CD14-positive monocyte (primary cell): ENCODE measurements around the gene ADD2. TPM values are rescaled to one million over a fixed set of nuclear protein-coding genes. Genes with fewer than 3 reads are reported as not detected.

Experiments
- DNase-seq, 3 donors: peaks; one replicate each; pipeline ENCODE4 v3.0.0-alpha.2; 2011 to 2022
- H2AFZ ChIP-seq: 2 replicates; pipeline ENCODE4 v1.6.0; 2012; ENCODE audit warnings: mild to moderate bottlenecking, low read depth, low read length, inconsistent platforms; ENCODE audit not compliant: insufficient read depth, poor library complexity, severe bottlenecking
- H3K27ac ChIP-seq, 2 donors: 1 replicate in 1 of 2; 2 replicates in 1 of 2; pipeline ENCODE4 v1.5.1; 2012 to 2013; ENCODE audit warnings: low read length in 2 of 2, control low read depth in 1 of 2, inconsistent platforms in 1 of 2, low read depth in 1 of 2, mild to moderate bottlenecking in 1 of 2
- H3K27me3 ChIP-seq, 2 donors: one replicate each; pipeline versions ENCODE4 v1.6.0 to v1.6.1; 2011 to 2013; ENCODE audit warnings: low read length in 2 of 2; ENCODE audit not compliant: control insufficient read depth in 2 of 2, insufficient read depth in 2 of 2
- H3K36me3 ChIP-seq, 2 donors: replicated peaks in 1 of 2; 1 replicate in 1 of 2; 2 replicates in 1 of 2; pipeline versions ENCODE4 v1.5.1 to v1.6.1; 2012 to 2013; ENCODE audit warnings: low read length in 2 of 2, control low read depth in 1 of 2, inconsistent platforms in 1 of 2, mild to moderate bottlenecking in 1 of 2; ENCODE audit not compliant: insufficient read depth in 2 of 2, control insufficient read depth in 1 of 2
- H3K4me1 ChIP-seq, 2 donors: 1 replicate in 1 of 2; 2 replicates in 1 of 2; pipeline versions ENCODE4 v1.5.1 to v1.6.1; 2012 to 2013; ENCODE audit warnings: low read length in 2 of 2, control low read depth in 1 of 2, inconsistent platforms in 1 of 2, mild to moderate bottlenecking in 1 of 2, moderate library complexity in 1 of 2; ENCODE audit not compliant: insufficient read depth in 2 of 2, control insufficient read depth in 1 of 2
- H3K4me2 ChIP-seq: replicated peaks from 2 replicates; pipeline ENCODE3; 2012; ENCODE audit warnings: low read length, moderate library complexity, mild to moderate bottlenecking; ENCODE audit not compliant: poor library complexity, severe bottlenecking; ENCODE audit errors: extremely low read depth
- H3K4me3 ChIP-seq, 3 experiments: fragments of 200-600 bp in 1 of 3; sonication (generic) in 1 of 3; replicated peaks in 1 of 3; 1 replicate in 2 of 3; 2 replicates in 1 of 3; pipeline ENCODE4 v1.5.1; 2011 to 2013; ENCODE audit warnings: low read length in 3 of 3, mild to moderate bottlenecking in 3 of 3, control low read depth in 2 of 3, low read depth in 2 of 3, inconsistent platforms in 1 of 3, moderate library complexity in 1 of 3
- H3K79me2 ChIP-seq: 2 replicates; pipeline ENCODE4 v1.6.0; 2012; ENCODE audit warnings: mild to moderate bottlenecking, control low read depth, inconsistent platforms, low read length, moderate library complexity; ENCODE audit not compliant: insufficient read depth
- H3K9ac ChIP-seq: 2 replicates; pipeline ENCODE4 v1.6.0; 2017; ENCODE audit warnings: low read length, mild to moderate bottlenecking; ENCODE audit not compliant: insufficient read depth, poor library complexity, severe bottlenecking
- H3K9me3 ChIP-seq, 2 donors: replicated peaks in 1 of 2; 1 replicate in 1 of 2; 2 replicates in 1 of 2; pipeline versions ENCODE4 v1.5.1 to v1.6.1; 2012 to 2013; ENCODE audit warnings: low read length in 2 of 2, control low read depth in 1 of 2; ENCODE audit not compliant: control insufficient read depth in 1 of 2, insufficient read depth in 1 of 2
- H4K20me1 ChIP-seq: 2 replicates; pipeline ENCODE4 v1.6.0; 2012; ENCODE audit warnings: mild to moderate bottlenecking, low read length, control low read depth, moderate library complexity; ENCODE audit not compliant: insufficient read depth
- H3K27ac Mint-ChIP-seq, 7 donors: one replicate each; pipeline ENCODE4 v1.8.0; 2020; ENCODE audit warnings: mild to moderate bottlenecking in 7 of 7, mixed read lengths in 7 of 7, moderate library complexity in 6 of 7, inconsistent platforms in 2 of 7
- H3K27me3 Mint-ChIP-seq, 3 donors: one replicate each; pipeline ENCODE4 v1.8.0; 2021 to 2022; ENCODE audit warnings: low read depth in 3 of 3, mild to moderate bottlenecking in 3 of 3, mixed read lengths in 3 of 3, moderate library complexity in 3 of 3, inconsistent platforms in 1 of 3
- H3K36me3 Mint-ChIP-seq, 2 donors: one replicate each; pipeline ENCODE4 v1.8.0; 2020; ENCODE audit warnings: mixed read lengths in 2 of 2, inconsistent platforms in 1 of 2, mild to moderate bottlenecking in 1 of 2
- H3K4me1 Mint-ChIP-seq: one replicate; pipeline ENCODE4 v1.8.0; 2020; ENCODE audit warnings: mild to moderate bottlenecking, mixed read lengths
- H3K4me3 Mint-ChIP-seq, 2 donors: one replicate each; pipeline ENCODE4 v1.8.0; 2020; ENCODE audit warnings: mild to moderate bottlenecking in 2 of 2, mixed read lengths in 2 of 2, moderate library complexity in 1 of 2
- H3K9me3 Mint-ChIP-seq, 7 donors: one replicate each; pipeline ENCODE4 v1.8.0; 2020 to 2022; ENCODE audit warnings: mixed read lengths in 7 of 7, mild to moderate bottlenecking in 6 of 7, moderate library complexity in 6 of 7, inconsistent platforms in 2 of 7
- WGBS: methylation state at CpG from one replicate; pipeline ENCODE4 v1.1.5; 2013; ENCODE audit warnings: missing lambda C conversion rate; ENCODE audit not compliant: insufficient coverage; 5-methylcytosine and 5-hydroxymethylcytosine counted together
- intact Hi-C, 2 donors: fragments of 100-400 bp; cut with micrococcal nuclease; formaldehyde crosslinking; loops; one replicate each; pipeline versions ENCODE4 v1.15.0 to v1.15.1; 2023
- polyA plus RNA-seq, 3 donors: library from polyadenylated mRNA; depleted of rRNA in 1 of 3; unstranded in 2 of 3; stranded (reverse) in 1 of 3; fragments of 300-500 nt in 2 of 3; fragments of >200 nt in 1 of 3; fragmentation: Illumina TruSeq in 2 of 3; gene quantifications; 1 replicate in 2 of 3; 2 replicates in 1 of 3; pipeline ENCODE4 v1.2.3, GENCODE V29; 2012 to 2021
- TF ChIP-seq, protein P1 (sequence below): fragments of 200-600 bp; IDR thresholded peaks from one replicate; pipeline ENCODE4 v1.8.0; 2022; ENCODE audit warnings: antibody characterized with exemption, mild to moderate bottlenecking

The ADD2 gene
- polyA plus RNA-seq, 3 donors, result 0.18 to 0.56 (median 0.26) TPM

- TF ChIP-seq, protein P1, sequence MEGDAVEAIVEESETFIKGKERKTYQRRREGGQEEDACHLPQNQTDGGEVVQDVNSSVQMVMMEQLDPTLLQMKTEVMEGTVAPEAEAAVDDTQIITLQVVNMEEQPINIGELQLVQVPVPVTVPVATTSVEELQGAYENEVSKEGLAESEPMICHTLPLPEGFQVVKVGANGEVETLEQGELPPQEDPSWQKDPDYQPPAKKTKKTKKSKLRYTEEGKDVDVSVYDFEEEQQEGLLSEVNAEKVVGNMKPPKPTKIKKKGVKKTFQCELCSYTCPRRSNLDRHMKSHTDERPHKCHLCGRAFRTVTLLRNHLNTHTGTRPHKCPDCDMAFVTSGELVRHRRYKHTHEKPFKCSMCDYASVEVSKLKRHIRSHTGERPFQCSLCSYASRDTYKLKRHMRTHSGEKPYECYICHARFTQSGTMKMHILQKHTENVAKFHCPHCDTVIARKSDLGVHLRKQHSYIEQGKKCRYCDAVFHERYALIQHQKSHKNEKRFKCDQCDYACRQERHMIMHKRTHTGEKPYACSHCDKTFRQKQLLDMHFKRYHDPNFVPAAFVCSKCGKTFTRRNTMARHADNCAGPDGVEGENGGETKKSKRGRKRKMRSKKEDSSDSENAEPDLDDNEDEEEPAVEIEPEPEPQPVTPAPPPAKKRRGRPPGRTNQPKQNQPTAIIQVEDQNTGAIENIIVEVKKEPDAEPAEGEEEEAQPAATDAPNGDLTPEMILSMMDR, result no peak
- no peaks in the 10 kb centered on the region for H3K27me3 ChIP-seq
- H3K36me3 ChIP-seq, result no peaks in the 10 kb centered on the region
- H3K9ac ChIP-seq, result no peak overlapping the region
- no peak overlapping the region for H3K27ac Mint-ChIP-seq
- no peak for DNase-seq
- intact Hi-C loops, result no loop called here
- H3K27me3 Mint-ChIP-seq, result peaks cover 0 to 6% (median 2%) of the 10 kb centered on the region in 3 donors
- H3K4me2 ChIP-seq, result no peak overlapping the region
- no CpG with 5 or more reads among the region's 1 CpG for WGBS
- no peaks in the 10 kb centered on the region for H3K36me3 Mint-ChIP-seq
- H3K4me3 Mint-ChIP-seq, result no peak overlapping the region
- no peaks in the 10 kb centered on the region for H3K9me3 ChIP-seq
- no peaks in the 10 kb centered on the region for H3K79me2 ChIP-seq
- H3K4me1 ChIP-seq, result no peaks in the 10 kb centered on the region
- peaks cover 0 to 2% (median 0%) of the 10 kb centered on the region in 7 donors for H3K9me3 Mint-ChIP-seq
- no peak overlapping the region for H3K4me3 ChIP-seq
- H3K4me1 Mint-ChIP-seq, result no peaks in the 10 kb centered on the region
- H3K27ac ChIP-seq, result no peak overlapping the region
- no peak overlapping the region for H2AFZ ChIP-seq
- no peaks in the 10 kb centered on the region for H4K20me1 ChIP-seq
Observed at GRCh38 chr2:70711191-70711590, 56.8 kb downstream of the ADD2 start.

- no peaks in the 10 kb centered on the region for H3K79me2 ChIP-seq
- no peaks in the 10 kb centered on the region for H3K27me3 ChIP-seq
- TF ChIP-seq, protein P1, result no peak
- no peak overlapping the region for H3K4me2 ChIP-seq
- no peaks in the 10 kb centered on the region for H3K9me3 ChIP-seq
- Mint-ChIP-seq H3K4me3 (no peak overlapping the region), H3K9me3 (peaks cover 0 to 2% (median 0%) of the 10 kb centered on the region in 7 donors), H3K4me1 (no peaks in the 10 kb centered on the region), H3K27me3 (peaks cover 0 to 4% (median 2%) of the 10 kb centered on the region in 3 donors), H3K27ac (no peak overlapping the region), H3K36me3 (no peaks in the 10 kb centered on the region)
- no peaks in the 10 kb centered on the region for H3K4me1 ChIP-seq
- H3K9ac ChIP-seq, result no peak overlapping the region
- intact Hi-C loops, result no loop called here
- H4K20me1 ChIP-seq, result no peaks in the 10 kb centered on the region
- H3K36me3 ChIP-seq, result no peaks in the 10 kb centered on the region
- H3K4me3 ChIP-seq, result no peak overlapping the region
- H2AFZ ChIP-seq, result no peak overlapping the region
- H3K27ac ChIP-seq, result no peak overlapping the region
- DNase-seq, result no peak
- 100% methylated on average over 1 of the region's 3 CpGs for WGBS
Observed at GRCh38 chr2:70710038-70710690, 57.8 kb downstream of the ADD2 start.
